ENCODE data around the gene VCPKMT. TPM values are rescaled to one million over a fixed set of nuclear protein-coding genes. Genes with fewer than 3 reads are reported as not detected.

VCPKMT gene
- polyA plus RNA-seq, 1 donor from 2014 or later = 36.4 TPM

DNA sequence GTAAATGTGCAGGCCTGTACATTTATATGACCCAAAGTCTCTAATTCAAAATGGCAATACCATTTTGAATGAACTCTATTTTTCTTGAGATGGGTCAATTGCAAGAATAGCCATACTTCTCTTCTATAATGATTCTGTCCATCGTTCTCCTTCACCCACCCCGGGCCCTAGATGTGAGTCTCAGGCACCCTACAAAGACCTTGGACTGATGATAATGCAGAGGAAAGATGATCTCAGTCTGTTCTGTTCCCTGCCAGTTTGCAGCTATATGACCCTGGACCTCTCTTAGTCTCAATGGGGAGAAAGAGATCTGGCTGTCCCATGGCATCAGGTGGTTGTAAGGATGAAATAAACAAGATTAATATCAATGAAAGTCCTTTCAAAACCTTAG lies 30.1 kb downstream of the VCPKMT start:
- no peak overlapping the region for H2AFZ ChIP-seq (ENCODE audit: low read depth, low read length)
- TF ChIP-seq MXI1 (conservative IDR thresholded peaks at IDR 0.05; ENCODE audit: poor library complexity, severe bottlenecking) = no peak
- TF ChIP-seq POLR2AphosphoS5 (IDR thresholded peaks at IDR 0.05) = no peak
- TF ChIP-seq TAF1 (IDR thresholded peaks at IDR 0.05; ENCODE audit: low read depth) = no peak
- TF ChIP-seq RAD21 (conservative IDR thresholded peaks at IDR 0.05) = no peak
- no peak for TF ChIP-seq EZH2 (IDR thresholded peaks at IDR 0.05; ENCODE audit: borderline replicate concordance, insufficient read depth, low read length, poor library complexity, severe bottlenecking)
- TF ChIP-seq, protein P1, sequence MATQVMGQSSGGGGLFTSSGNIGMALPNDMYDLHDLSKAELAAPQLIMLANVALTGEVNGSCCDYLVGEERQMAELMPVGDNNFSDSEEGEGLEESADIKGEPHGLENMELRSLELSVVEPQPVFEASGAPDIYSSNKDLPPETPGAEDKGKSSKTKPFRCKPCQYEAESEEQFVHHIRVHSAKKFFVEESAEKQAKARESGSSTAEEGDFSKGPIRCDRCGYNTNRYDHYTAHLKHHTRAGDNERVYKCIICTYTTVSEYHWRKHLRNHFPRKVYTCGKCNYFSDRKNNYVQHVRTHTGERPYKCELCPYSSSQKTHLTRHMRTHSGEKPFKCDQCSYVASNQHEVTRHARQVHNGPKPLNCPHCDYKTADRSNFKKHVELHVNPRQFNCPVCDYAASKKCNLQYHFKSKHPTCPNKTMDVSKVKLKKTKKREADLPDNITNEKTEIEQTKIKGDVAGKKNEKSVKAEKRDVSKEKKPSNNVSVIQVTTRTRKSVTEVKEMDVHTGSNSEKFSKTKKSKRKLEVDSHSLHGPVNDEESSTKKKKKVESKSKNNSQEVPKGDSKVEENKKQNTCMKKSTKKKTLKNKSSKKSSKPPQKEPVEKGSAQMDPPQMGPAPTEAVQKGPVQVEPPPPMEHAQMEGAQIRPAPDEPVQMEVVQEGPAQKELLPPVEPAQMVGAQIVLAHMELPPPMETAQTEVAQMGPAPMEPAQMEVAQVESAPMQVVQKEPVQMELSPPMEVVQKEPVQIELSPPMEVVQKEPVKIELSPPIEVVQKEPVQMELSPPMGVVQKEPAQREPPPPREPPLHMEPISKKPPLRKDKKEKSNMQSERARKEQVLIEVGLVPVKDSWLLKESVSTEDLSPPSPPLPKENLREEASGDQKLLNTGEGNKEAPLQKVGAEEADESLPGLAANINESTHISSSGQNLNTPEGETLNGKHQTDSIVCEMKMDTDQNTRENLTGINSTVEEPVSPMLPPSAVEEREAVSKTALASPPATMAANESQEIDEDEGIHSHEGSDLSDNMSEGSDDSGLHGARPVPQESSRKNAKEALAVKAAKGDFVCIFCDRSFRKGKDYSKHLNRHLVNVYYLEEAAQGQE (IDR thresholded peaks at IDR 0.05; ENCODE audit: borderline replicate concordance) = no peak
- no peak for TF ChIP-seq SMC3 (conservative IDR thresholded peaks at IDR 0.05; ENCODE audit: poor library complexity)
- no peak for TF ChIP-seq CTCF (IDR thresholded peaks at IDR 0.05; ENCODE audit: poor library complexity, severe bottlenecking)
- no peak for TF ChIP-seq EP300 (conservative IDR thresholded peaks at IDR 0.05; ENCODE audit: poor library complexity, severe bottlenecking)
- H3K9me2 ChIP-seq (ENCODE audit: insufficient read depth, low read length) = no peaks in the 10 kb centered on the region
- H3K9ac ChIP-seq (ENCODE audit: low read length) = no peak overlapping the region
- no peak overlapping the region for H3K4me2 ChIP-seq (ENCODE audit: low read length)
- no peak overlapping the region for H3K4me3 ChIP-seq (ENCODE audit: low read length)
- no peaks in the 10 kb centered on the region for H3K36me3 ChIP-seq (ENCODE audit: insufficient read depth, low read length)
- H3F3A ChIP-seq (ENCODE audit: insufficient read depth, low read length, poor library complexity, severe bottlenecking) = no peaks in the 10 kb centered on the region
- H3K79me2 ChIP-seq (replicated peaks; ENCODE audit: insufficient read depth, low read length) = no peaks in the 10 kb centered on the region
- no peaks in the 10 kb centered on the region for H4K20me1 ChIP-seq (ENCODE audit: insufficient read depth)
- H3K27ac ChIP-seq (ENCODE audit: low read length) = no peak overlapping the region
- H3K27me3 ChIP-seq (ENCODE audit: insufficient read depth, low read depth, low read length) = no peaks in the 10 kb centered on the region
- H3K9me3 ChIP-seq (ENCODE audit: low read length) = no peaks in the 10 kb centered on the region

GRCh38 chr14:50085570-50086320 lies 30.6 kb downstream of the VCPKMT start:
- H3K9ac ChIP-seq (ENCODE audit: low read length) = no peak overlapping the region
- no peaks in the 10 kb centered on the region for H4K20me1 ChIP-seq (ENCODE audit: insufficient read depth)
- H3K36me3 ChIP-seq (ENCODE audit: insufficient read depth, low read length) = no peaks in the 10 kb centered on the region
- no peaks in the 10 kb centered on the region for H3F3A ChIP-seq (ENCODE audit: insufficient read depth, low read length, poor library complexity, severe bottlenecking)
- no peaks in the 10 kb centered on the region for H3K9me2 ChIP-seq (ENCODE audit: insufficient read depth, low read length)
- H3K9me3 ChIP-seq (ENCODE audit: low read length) = no peaks in the 10 kb centered on the region
- no peaks in the 10 kb centered on the region for H3K27me3 ChIP-seq (ENCODE audit: insufficient read depth, low read depth, low read length)
- H3K4me3 ChIP-seq (ENCODE audit: low read length) = no peak overlapping the region
- H3K4me2 ChIP-seq (ENCODE audit: low read length) = no peak overlapping the region
- no peak overlapping the region for H3K27ac ChIP-seq (ENCODE audit: low read length)
- no peaks in the 10 kb centered on the region for H3K79me2 ChIP-seq (replicated peaks; ENCODE audit: insufficient read depth, low read length)
- TF ChIP-seq RAD21 (conservative IDR thresholded peaks at IDR 0.05) = no peak
- H2AFZ ChIP-seq (ENCODE audit: low read depth, low read length) = no peak overlapping the region
